Stimulated activated CD8-positive, alpha-beta memory T cell treated with anti-CD3 and anti-CD28 coated beads, Interleukin-12 subunit alpha, Interleukin-12 subunit beta, amount 100 ng/mL, for 24 hours (primary cell): ENCODE results near the gene GSDME.

Source experiments
- DNase-seq: peaks from one replicate; pipeline ENCODE4 v3.0.0-alpha.2; 2020; ENCODE audit errors: extremely low read depth

Gene GSDME

DNA sequence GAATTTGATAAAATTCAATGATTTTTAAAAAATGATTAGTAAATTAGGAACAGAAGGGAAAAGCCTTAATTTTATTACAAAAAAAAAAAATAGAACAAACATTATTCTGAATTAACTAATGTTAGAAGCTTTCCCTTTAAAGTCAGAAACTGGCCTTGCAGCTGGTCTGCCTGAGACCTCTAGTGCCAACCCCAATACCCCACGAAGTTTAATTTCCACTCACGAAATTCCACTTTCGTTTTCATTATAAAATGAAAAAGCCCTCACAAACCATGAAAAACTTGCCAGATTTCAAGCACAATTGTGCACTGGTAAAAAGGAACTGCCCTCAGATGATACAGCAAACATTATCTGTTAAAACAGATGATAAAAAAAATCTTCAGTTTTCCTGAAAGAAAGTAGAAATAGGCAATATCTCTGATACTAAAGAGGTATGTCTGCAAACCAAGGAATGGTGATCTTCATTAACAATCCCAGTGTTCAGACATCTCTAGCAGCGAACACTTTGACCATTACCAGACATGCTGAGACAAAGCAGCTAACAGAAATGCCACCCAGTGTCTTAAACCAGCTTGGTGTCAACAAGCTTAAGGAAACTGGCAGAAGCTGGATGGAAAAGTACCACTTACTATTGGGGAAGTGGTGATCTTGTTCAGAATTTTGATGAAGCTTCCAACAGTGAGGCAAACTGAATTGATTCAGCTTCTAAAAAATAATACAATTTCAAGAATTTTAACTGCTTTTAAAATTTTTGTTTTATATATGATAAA is 103.8 kb downstream of the GSDME start:
- DNase-seq, result no peak

DNA sequence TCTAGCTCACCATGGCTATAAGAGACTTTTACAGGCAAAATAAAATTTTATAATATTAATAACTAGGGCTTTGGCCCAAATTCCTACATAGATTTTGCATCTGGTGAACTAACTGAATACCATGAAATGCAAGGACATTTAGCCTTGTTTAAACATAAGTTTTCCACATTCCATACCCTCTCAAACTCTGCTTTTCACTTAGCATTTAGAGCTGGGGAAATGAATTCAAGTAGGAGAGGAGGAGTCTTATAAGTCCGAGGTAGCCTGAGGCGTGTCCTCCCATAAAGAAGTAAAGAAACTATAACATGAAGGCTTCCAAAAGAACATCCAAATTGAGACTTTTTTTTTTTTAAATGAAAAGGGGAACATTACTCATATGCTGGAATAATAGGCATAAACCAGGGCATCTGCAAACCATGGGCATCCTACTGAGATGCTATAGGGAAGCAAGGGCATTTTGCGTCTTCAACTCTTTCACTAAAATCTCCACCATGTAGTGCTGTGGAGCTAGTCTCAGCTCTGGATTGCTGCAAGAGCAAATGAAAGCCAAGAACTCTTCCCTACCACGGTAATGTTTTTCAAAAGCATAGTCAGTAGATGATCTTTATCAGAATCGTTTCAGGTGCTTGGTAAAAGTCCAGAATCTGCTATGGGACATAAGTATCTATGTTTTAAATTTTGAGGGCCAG is 104.9 kb downstream of the GSDME start:
- no peak for DNase-seq
